Activated CD4-positive, alpha-beta memory T cell treated with anti-CD3 and anti-CD28 coated beads, Interleukin-2, amount 10 ng/mL, durations not matched to agents 7 days and 5 days (primary cell): ENCODE data around the gene TRAPPC3. TPM values are rescaled to one million over a fixed set of nuclear protein-coding genes. Genes with fewer than 3 reads are reported as not detected.
A peak's percentile ranks its signal among the peaks of the same experiment; 100 is the strongest.
"Not testable (repeated sequence)": the region's sequence is repeated elsewhere in the genome, so short reads cannot be mapped to it uniquely, and the experiment has no call there.

Experiments
- CTCF ChIA-PET: fragments of 350-600 bp; sonication (Branson Sonifier 250); formaldehyde crosslinking; loops from one replicate; lab custom pipeline; 2021; ENCODE audit warnings: antibody characterized with exemption, inconsistent platforms; lab: Charles Lee
- POLR2A ChIA-PET: fragments of 350-600 bp; sonication (Branson Sonifier 250); formaldehyde crosslinking; loops from one replicate; lab custom pipeline; 2021; ENCODE audit warnings: antibody characterized with exemption; lab: Charles Lee
- DNase-seq: peaks from one replicate; pipeline ENCODE4 v3.0.0-alpha.2; 2020
- H3K27ac Mint-ChIP-seq: one replicate; pipeline ENCODE4 v1.8.0; 2021; ENCODE audit warnings: mild to moderate bottlenecking, mixed read lengths
- H3K27me3 Mint-ChIP-seq: one replicate; pipeline ENCODE4 v1.8.0; 2021; ENCODE audit warnings: mixed read lengths
- H3K36me3 Mint-ChIP-seq: one replicate; pipeline ENCODE4 v1.8.0; 2021; ENCODE audit warnings: low read depth, mixed read lengths
- H3K4me1 Mint-ChIP-seq: one replicate; pipeline ENCODE4 v1.8.0; 2021; ENCODE audit warnings: mixed read lengths
- H3K4me3 Mint-ChIP-seq: one replicate; pipeline ENCODE4 v1.8.0; 2021; ENCODE audit warnings: mild to moderate bottlenecking, mixed read lengths
- H3K9me3 Mint-ChIP-seq: one replicate; pipeline ENCODE4 v1.8.0; 2021; ENCODE audit warnings: mixed read lengths
- total RNA-seq, 2 experiments: library from RNA; stranded (reverse); gene quantifications; one replicate each; pipeline ENCODE4 v1.2.3, GENCODE V29; 2021

The TRAPPC3 gene
- total RNA-seq: 10 to 100 TPM; 57.2 to 58.4 TPM

GRCh38 chr1:36149237-36149972, at the start of gene TRAPPC3:
TSS of gene TRAPPC3 (minus strand) at chr1:36149486. CDS start at chr1:36149378, 108 bp downstream.
- Mint-ChIP-seq H3K27me3 (no peaks in the 10 kb centered on the region), H3K27ac (peak within 1 kb of the TSS; percentile 93), H3K4me3 (peak within 1 kb of the TSS; percentile 98), H3K36me3 (peaks cover 21% of the 10 kb centered on the region), H3K4me1 (peaks cover 66% of the 10 kb centered on the region), H3K9me3 (no peaks in the 10 kb centered on the region)
- DNase-seq: peak; percentile 100
- CTCF ChIA-PET: interaction anchor here (0.6 to 4.6 kb wide), 42 partner anchors 12 to 315 kb away, joined by 3 to 123 read pairs (median 5); partner anchors contain the start of genes AGO1, EVA1B, LSM10 and MRPS15
- POLR2A ChIA-PET: interaction anchor here (0.6 to 6.2 kb wide), 27 partner anchors 10 to 301 kb away, joined by 3 to 193 read pairs (median 5); partner anchors contain the start of genes ADPRS, AGO3, EVA1B and OSCP1

- Mint-ChIP-seq H3K27me3 (peaks cover 4% of the 10 kb centered on the region), H3K4me1 (peaks cover 5% of the 10 kb centered on the region), H3K27ac (no peak overlapping the region), H3K36me3 (no peaks in the 10 kb centered on the region), H3K4me3 (no peak overlapping the region), H3K9me3 (no peaks in the 10 kb centered on the region)
- POLR2A ChIA-PET: interaction anchor here (0.7 kb wide), 1 partner anchor 25 kb away, joined by 3 read pairs; the partner anchor contains the start of gene THRAP3
- DNase-seq: no peak
- CTCF ChIA-PET: no interaction called here
These were observed 49.4 kb upstream of the TRAPPC3 start for GRCh38 chr1:36198641-36199040.

- CTCF ChIA-PET: interaction anchor here (1.2 to 1.3 kb wide), 3 partner anchors 9 to 89 kb away, joined by 4 to 6 read pairs (median 4); partner anchors contain the start of gene TRAPPC3
- DNase-seq, H3K36me3 Mint-ChIP-seq, H3K27me3 Mint-ChIP-seq, H3K4me3 Mint-ChIP-seq, H3K9me3 Mint-ChIP-seq, H3K27ac Mint-ChIP-seq, H3K4me1 Mint-ChIP-seq, POLR2A ChIA-PET: not testable (repeated sequence)
These were observed 47.5 kb upstream of the TRAPPC3 start for GRCh38 chr1:36196805-36197204.

GRCh38 chr1:36187800-36188593, 38.7 kb upstream of the TRAPPC3 start:
- peaks cover 3% of the 10 kb centered on the region for H3K36me3 Mint-ChIP-seq
- no peaks in the 10 kb centered on the region for H3K9me3 Mint-ChIP-seq
- ChIA-PET POLR2A (interaction anchor here (0.7 to 3.0 kb wide), 8 partner anchors 26 to 71 kb away, joined by 3 to 35 read pairs (median 6); partner anchors contain the start of genes MAP7D1, THRAP3 and TRAPPC3), CTCF (interaction anchor here (0.6 to 5.3 kb wide), 18 partner anchors 9 to 478 kb away, joined by 3 to 123 read pairs (median 6); partner anchors contain the start of genes LSM10, THRAP3 and TRAPPC3)
- DNase-seq: peak; percentile 84
- peak overlapping the region; percentile 38 for H3K27ac Mint-ChIP-seq
- H3K27me3 Mint-ChIP-seq: no peaks in the 10 kb centered on the region
- no peak overlapping the region for H3K4me3 Mint-ChIP-seq
- H3K4me1 Mint-ChIP-seq: peaks cover 8% of the 10 kb centered on the region

- H3K4me1 Mint-ChIP-seq: peaks cover 8% of the 10 kb centered on the region
- H3K36me3 Mint-ChIP-seq: peaks cover 31% of the 10 kb centered on the region
- H3K9me3 Mint-ChIP-seq: no peaks in the 10 kb centered on the region
- no peak overlapping the region for H3K4me3 Mint-ChIP-seq
- no peak for DNase-seq
- ChIA-PET CTCF (interaction anchor here (1.7 to 2.9 kb wide), 3 partner anchors 22 to 103 kb away, joined by 4 to 19 read pairs (median 10); partner anchors contain the start of gene TRAPPC3), POLR2A (interaction anchor here (0.5 to 2.4 kb wide), 7 partner anchors 21 to 178 kb away, joined by 3 to 19 read pairs (median 6); partner anchors contain the start of genes MAP7D1, THRAP3 and TRAPPC3)
- peak overlapping the region; percentile 10 for H3K27ac Mint-ChIP-seq
- H3K27me3 Mint-ChIP-seq: no peaks in the 10 kb centered on the region
These were observed 34.1 kb upstream of the TRAPPC3 start for GRCh38 chr1:36183309-36183856.

- no peak overlapping the region for H3K4me3 Mint-ChIP-seq
These were observed 33.4 kb upstream of the TRAPPC3 start for GRCh38 chr1:36182734-36183133.

GRCh38 chr1:36179220-36179600, 29.9 kb upstream of the TRAPPC3 start:
- H3K9me3 Mint-ChIP-seq: no peaks in the 10 kb centered on the region
- H3K4me3 Mint-ChIP-seq: no peak overlapping the region
- no peaks in the 10 kb centered on the region for H3K4me1 Mint-ChIP-seq
- no peak overlapping the region for H3K27ac Mint-ChIP-seq
- ChIA-PET CTCF (no interaction called here), POLR2A (interaction anchor here (1.0 kb wide), 1 partner anchor 18 kb away, joined by 3 read pairs; no protein-coding TSS in a partner anchor)
- H3K36me3 Mint-ChIP-seq: peaks cover 54% of the 10 kb centered on the region
- H3K27me3 Mint-ChIP-seq: no peaks in the 10 kb centered on the region
- no peak for DNase-seq

More at GRCh38 chr1:36182734-36183133, 33.4 kb upstream of the TRAPPC3 start:
- no peak for DNase-seq
- Mint-ChIP-seq H3K4me1 (peaks cover 5% of the 10 kb centered on the region), H3K9me3 (no peaks in the 10 kb centered on the region), H3K27me3 (no peaks in the 10 kb centered on the region), H3K36me3 (peaks cover 34% of the 10 kb centered on the region), H3K27ac (no peak overlapping the region)
- ChIA-PET CTCF (interaction anchor here (1.7 to 2.9 kb wide), 3 partner anchors 22 to 103 kb away, joined by 4 to 19 read pairs (median 10); partner anchors contain the start of gene TRAPPC3), POLR2A (interaction anchor here (0.5 to 2.4 kb wide), 6 partner anchors 20 to 177 kb away, joined by 3 to 19 read pairs (median 7); partner anchors contain the start of genes MAP7D1, THRAP3 and TRAPPC3)

GRCh38 chr1:36178471-36179219, 29.4 kb upstream of the TRAPPC3 start:
- ChIA-PET POLR2A (interaction anchor here (1.0 to 1.5 kb wide), 2 partner anchors 17 to 19 kb away, joined by 3 to 4 read pairs; no protein-coding TSS in a partner anchor), CTCF (no interaction called here)
- Mint-ChIP-seq H3K27me3 (no peaks in the 10 kb centered on the region), H3K4me3 (no peak overlapping the region), H3K4me1 (no peaks in the 10 kb centered on the region), H3K27ac (no peak overlapping the region), H3K9me3 (no peaks in the 10 kb centered on the region), H3K36me3 (peaks cover 60% of the 10 kb centered on the region)
- no peak for DNase-seq

GRCh38 chr1:36177589-36178431, 28.5 kb upstream of the TRAPPC3 start:
- no peak for DNase-seq
- Mint-ChIP-seq H3K27ac (no peak overlapping the region), H3K36me3 (peaks cover 63% of the 10 kb centered on the region), H3K9me3 (no peaks in the 10 kb centered on the region), H3K27me3 (no peaks in the 10 kb centered on the region), H3K4me3 (no peak overlapping the region), H3K4me1 (no peaks in the 10 kb centered on the region)
- POLR2A ChIA-PET: interaction anchor here (1.5 kb wide), 1 partner anchor 18 kb away, joined by 4 read pairs; no protein-coding TSS in a partner anchor
- CTCF ChIA-PET: interaction anchor here (0.9 kb wide), 1 partner anchor 28 kb away, joined by 4 read pairs; the partner anchor contains the start of gene TRAPPC3

GRCh38 chr1:36176106-36176949, 27.0 kb upstream of the TRAPPC3 start:
- Mint-ChIP-seq H3K27me3 (no peaks in the 10 kb centered on the region), H3K36me3 (peaks cover 70% of the 10 kb centered on the region), H3K4me3 (no peak overlapping the region), H3K27ac (no peak overlapping the region), H3K4me1 (peaks cover 2% of the 10 kb centered on the region), H3K9me3 (no peaks in the 10 kb centered on the region)
- ChIA-PET POLR2A (no interaction called here), CTCF (no interaction called here)
- DNase-seq: no peak
